ENCODE data around the gene WDR90. TPM values are rescaled to one million over a fixed set of nuclear protein-coding genes. Genes with fewer than 3 reads are reported as not detected.

The WDR90 gene
- total RNA-seq, 4 donors from 2014 or later: 8.2 to 22.7 (median 16.5) TPM

- no peaks in the 10 kb centered on the region for H3K27me3 ChIP-seq
- peak overlapping the region in 3 of 4 donors; percentile 47 to 57 (median 48) for H3K27ac ChIP-seq (replicated peaks in 1 of 4)
- H3K36me3 ChIP-seq: peaks cover 0 to 5% (median 4%) of the 10 kb centered on the region in 4 donors
- TF ChIP-seq POLR2AphosphoS5 (IDR thresholded peaks at IDR 0.05) (no peak), POLR2A (IDR thresholded peaks at IDR 0.05; ENCODE audit: low read depth) (no peak), EP300 (IDR thresholded peaks at IDR 0.05) (no peak), CTCF (IDR thresholded peaks at IDR 0.05) (no peak)
- H3K4me1 ChIP-seq: peaks cover 55 to 95% (median 78%) of the 10 kb centered on the region in 4 donors
- DNase-seq (ENCODE audit: extremely low spot score): no peak
- no peaks in the 10 kb centered on the region for H3K9me3 ChIP-seq
- intact Hi-C loops (cut with DNase I): no loop called here
- no peak overlapping the region for H3K4me3 ChIP-seq
- 73% methylated on average over 13 of the region's 32 CpGs for WGBS
Observed at GRCh38 chr16:645852-646678, 3.1 kb upstream of the WDR90 start.

DNA sequence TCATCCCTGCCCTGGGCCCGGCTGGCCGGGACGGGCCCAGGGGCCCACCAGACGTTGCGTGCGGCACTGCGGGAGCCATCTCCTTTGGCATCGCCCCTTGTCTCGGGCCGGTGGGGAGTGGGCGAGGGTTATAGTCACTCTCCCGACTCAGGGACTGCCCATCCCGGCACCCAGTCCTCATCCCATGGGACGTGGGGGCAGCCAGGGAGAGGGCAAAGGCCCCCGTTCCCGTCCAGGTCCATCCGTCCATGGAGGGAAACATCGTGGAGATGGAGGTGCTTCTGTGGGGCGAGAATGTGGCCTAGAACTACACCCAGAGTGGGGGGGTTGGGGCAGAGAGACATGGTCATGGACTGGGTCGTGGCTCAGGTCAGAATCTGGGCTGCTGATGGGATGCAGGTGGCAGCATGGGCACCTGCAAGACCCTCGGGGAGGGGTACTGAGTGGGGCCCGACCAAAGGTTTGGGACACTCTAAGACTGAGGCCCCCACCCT lies 2.4 kb upstream of the WDR90 start:
- H3K4me3 ChIP-seq: no peak overlapping the region
- intact Hi-C loops (cut with DNase I): no loop called here

GRCh38 chr16:647173-647902 lies 1.8 kb upstream of the WDR90 start:
- Histone ChIP-seq H3K27ac (replicated peaks in 1 of 4) (peak overlapping the region in 3 of 4 donors; percentile 49 to 92 (median 91)), H3K4me3 (no peak overlapping the region), H3K27me3 (no peaks in the 10 kb centered on the region), H3K9me3 (no peaks in the 10 kb centered on the region), H3K36me3 (peaks cover 0 to 14% (median 7%) of the 10 kb centered on the region in 4 donors), H3K4me1 (peaks cover 54 to 85% (median 72%) of the 10 kb centered on the region in 4 donors)
- 87% methylated on average over 15 of the region's 25 CpGs for WGBS
- DNase-seq (ENCODE audit: extremely low spot score): no peak
- TF ChIP-seq CTCF (IDR thresholded peaks at IDR 0.05): no peak
- no peak for TF ChIP-seq POLR2A (IDR thresholded peaks at IDR 0.05; ENCODE audit: low read depth)
- TF ChIP-seq POLR2AphosphoS5 (IDR thresholded peaks at IDR 0.05): no peak
- TF ChIP-seq EP300 (IDR thresholded peaks at IDR 0.05): no peak
- intact Hi-C loops (cut with DNase I): no loop called here

More for the DNA sequence above, 2.4 kb upstream of the WDR90 start:
- 78% methylated on average over 19 of the region's 22 CpGs for WGBS
- H3K27me3 ChIP-seq: no peaks in the 10 kb centered on the region
- no peaks in the 10 kb centered on the region for H3K9me3 ChIP-seq
- H3K36me3 ChIP-seq: peaks cover 0 to 8% (median 4%) of the 10 kb centered on the region in 4 donors
- TF ChIP-seq POLR2A (IDR thresholded peaks at IDR 0.05; ENCODE audit: low read depth) (no peak), EP300 (IDR thresholded peaks at IDR 0.05) (no peak), POLR2AphosphoS5 (IDR thresholded peaks at IDR 0.05) (no peak), CTCF (IDR thresholded peaks at IDR 0.05) (no peak)
- peak overlapping the region in 3 of 4 donors; percentile 47 to 57 (median 48) for H3K27ac ChIP-seq (replicated peaks in 1 of 4)
- DNase-seq (ENCODE audit: extremely low spot score): no peak
- peaks cover 55 to 90% (median 73%) of the 10 kb centered on the region in 4 donors for H3K4me1 ChIP-seq

GRCh38 chr16:648071-648780 lies 939 bp upstream of the WDR90 start:
- H3K27ac ChIP-seq (replicated peaks in 1 of 4): peak overlapping the region; percentile 83 to 92 (median 90)
- DNase-seq (ENCODE audit: extremely low spot score): no peak
- TF ChIP-seq POLR2A (IDR thresholded peaks at IDR 0.05; ENCODE audit: low read depth) (no peak), EP300 (IDR thresholded peaks at IDR 0.05) (no peak), CTCF (IDR thresholded peaks at IDR 0.05) (peak; percentile 8 to 28 (median 9)), POLR2AphosphoS5 (IDR thresholded peaks at IDR 0.05) (no peak)
- intact Hi-C loops (cut with DNase I): no loop called here
- no peaks in the 10 kb centered on the region for H3K9me3 ChIP-seq
- H3K27me3 ChIP-seq: no peaks in the 10 kb centered on the region
- peaks cover 0 to 23% (median 12%) of the 10 kb centered on the region in 4 donors for H3K36me3 ChIP-seq
- peak overlapping the region; percentile 65 to 79 (median 76) for H3K4me3 ChIP-seq
- H3K4me1 ChIP-seq: peaks cover 46 to 76% (median 63%) of the 10 kb centered on the region in 4 donors
- 43% methylated on average over 8 of the region's 24 CpGs for WGBS

Measured in esophagus muscularis mucosa (tissue), 4 donors.